Aorta (tissue), 5 donors: ENCODE measurements around the gene ITGB8. TPM values are rescaled to one million over a fixed set of nuclear protein-coding genes. Genes with fewer than 3 reads are reported as not detected.
"Not testable (repeated sequence)": the region's sequence is repeated elsewhere in the genome, so short reads cannot be mapped to it uniquely, and the experiment has no call there.

Source experiments
- ATAC-seq: fragments of 200-7000 bp; cut with Tn5 transposase; one replicate; pipeline ENCODE4 v1.9.1; 2022; ENCODE audit warnings: moderate library complexity; ENCODE audit not compliant: low FRiP score
- DNase-seq, 2 donors: peaks; one replicate each; pipeline ENCODE4 v3.0.0-alpha.2; 2020
- H3K27ac ChIP-seq, 2 donors: one replicate each; pipeline ENCODE4 v1.5.1; 2013; ENCODE audit warnings: low read length in 2 of 2, mild to moderate bottlenecking in 2 of 2, moderate library complexity in 2 of 2, control low read depth in 1 of 2, inconsistent platforms in 1 of 2, low read depth in 1 of 2
- H3K27me3 ChIP-seq, 2 donors: one replicate each; pipeline ENCODE4 v1.6.1; 2013; ENCODE audit warnings: control low read depth in 1 of 2, low read length in 1 of 2, mild to moderate bottlenecking in 1 of 2, moderate library complexity in 1 of 2; ENCODE audit not compliant: insufficient read depth in 2 of 2, control insufficient read depth in 1 of 2
- H3K36me3 ChIP-seq, 2 donors: one replicate each; pipeline ENCODE4 v1.6.1; 2013; ENCODE audit warnings: control low read depth in 1 of 2, low read length in 1 of 2, mild to moderate bottlenecking in 1 of 2; ENCODE audit not compliant: insufficient read depth in 2 of 2, control insufficient read depth in 1 of 2
- H3K4me1 ChIP-seq, 2 donors: one replicate each; pipeline ENCODE4 v1.6.1; 2013; ENCODE audit warnings: low read length in 2 of 2, control low read depth in 1 of 2, mild to moderate bottlenecking in 1 of 2, moderate library complexity in 1 of 2; ENCODE audit not compliant: insufficient read depth in 2 of 2, control insufficient read depth in 1 of 2
- H3K4me3 ChIP-seq, 2 donors: one replicate each; pipeline ENCODE4 v1.5.1; 2013; ENCODE audit warnings: low read length in 2 of 2, control low read depth in 1 of 2, mild to moderate bottlenecking in 1 of 2
- H3K9me3 ChIP-seq: one replicate; pipeline ENCODE4 v1.6.1; 2013; ENCODE audit warnings: mild to moderate bottlenecking, low read length; ENCODE audit not compliant: control insufficient read depth
- WGBS, 2 donors: extraction: QIAGEN DNeasy Blood & Tissue Kit; methylation state at CpG; one replicate each; pipeline ENCODE4 v1.1.7; 2013; 5-methylcytosine and 5-hydroxymethylcytosine counted together
- intact Hi-C, 2 donors: fragments of 100-400 bp; cut with DNase I; formaldehyde crosslinking; loops; one replicate each; pipeline versions ENCODE4 v1.14.2 to v1.15.0; 2022
- polyA plus RNA-seq, 2 donors: library from polyadenylated mRNA; stranded (reverse); fragments of 200-250 nt; gene quantifications; one replicate each; pipeline ENCODE4 v1.2.3, GENCODE V29; 2013
- total RNA-seq, 2 donors: library from RNA; stranded (reverse); fragmentation: NEBNext Ultra II Directional; extraction: Animal tissue kit (Norgen Biotek cat#: 25700); gene quantifications; one replicate each; pipeline ENCODE4 v1.2.1, GENCODE V29; 2021
- donor health status: healthy with polysubstance abuse.
- donor health status: Bipolar disorder and iron deficiency.
- donor health status: DM: no; HTN: no; CAD: no.
- donor health status: DM: no; HTN: no; CAD: no.
- donor health status: DM: yes; HTN: yes; CAD: no.

Gene ITGB8
- total and polyA plus RNA-seq, 4 donors, result 0.63 to 24.7 (median 6.6) TPM

DNA sequence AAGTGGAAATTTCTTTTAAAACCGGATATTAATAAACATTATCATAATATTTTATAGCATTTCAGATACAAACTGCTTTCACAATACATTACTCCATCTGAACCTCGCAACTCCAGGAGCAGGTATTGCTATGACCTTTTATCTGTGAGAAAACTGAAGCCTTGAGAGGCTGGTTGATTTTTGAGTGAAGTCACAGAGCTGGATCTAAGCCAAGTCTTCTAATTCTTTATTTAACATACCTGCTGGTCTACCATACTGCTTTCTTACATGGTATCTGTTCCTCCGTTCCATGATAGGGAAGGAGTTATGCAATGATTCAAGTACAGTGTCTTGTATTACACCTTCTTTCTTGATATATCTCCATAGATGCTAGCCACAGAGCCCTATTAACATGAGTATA lies 37.4 kb upstream of the ITGB8 start:
- ATAC-seq, result no peak
- intact Hi-C loops, result loop anchor here in 1 of 2 donors (2.0 kb wide), 1 partner anchor 35 kb away; no protein-coding TSS in a partner anchor
- 88 to 93% methylated on average over 3 of the region's 3 CpGs for WGBS, 2 donors
- no peak overlapping the region for H3K27ac ChIP-seq
- no peak for DNase-seq
- no peak overlapping the region for H3K4me3 ChIP-seq
- no peaks in the 10 kb centered on the region for H3K4me1 ChIP-seq
- no peaks in the 10 kb centered on the region for H3K27me3 ChIP-seq
- no peaks in the 10 kb centered on the region for H3K36me3 ChIP-seq
- no peaks in the 10 kb centered on the region for H3K9me3 ChIP-seq

DNA sequence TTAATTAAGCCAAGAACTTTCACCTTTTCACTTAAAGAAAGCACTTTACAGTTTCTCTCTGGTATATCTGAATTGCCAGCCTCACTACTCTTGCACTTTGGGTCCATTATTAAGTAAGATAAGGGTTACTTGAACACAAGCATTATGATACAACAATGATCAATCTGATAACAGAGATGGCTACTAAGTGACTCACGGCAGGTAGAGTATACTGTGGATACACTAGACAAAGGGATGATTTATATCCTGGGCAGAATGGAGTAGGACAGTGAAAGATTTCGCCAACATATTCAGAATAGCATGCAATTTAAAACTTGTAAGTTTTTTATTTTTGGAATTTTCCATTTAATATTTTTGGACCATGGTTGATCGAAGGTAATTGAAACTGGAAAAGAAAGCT lies 34.3 kb upstream of the ITGB8 start:
- Histone ChIP-seq H3K36me3 (no peaks in the 10 kb centered on the region), H3K9me3 (no peaks in the 10 kb centered on the region), H3K4me3 (no peak overlapping the region), H3K4me1 (no peaks in the 10 kb centered on the region), H3K27me3 (no peaks in the 10 kb centered on the region), H3K27ac (no peak overlapping the region)
- WGBS, 2 donors, result 81 to 83% methylated on average over 3 of the region's 3 CpGs
- DNase-seq, result no peak
- ATAC-seq, result no peak
- intact Hi-C loops, result no loop called here

GRCh38 chr7:20296901-20297300 lies 33.8 kb upstream of the ITGB8 start:
- intact Hi-C loops, result no loop called here
- 51 to 66% methylated on average over 3 of the region's 3 CpGs for WGBS, 2 donors
- no peak overlapping the region for H3K4me3 ChIP-seq

GRCh38 chr7:20298486-20298901 lies 32.2 kb upstream of the ITGB8 start:
- intact Hi-C loops, result no loop called here
- H3K4me1 ChIP-seq, result no peaks in the 10 kb centered on the region
- 84 to 86% methylated on average over 1 of the region's 1 CpG for WGBS, 2 donors
- DNase-seq (no peak), ATAC-seq (no peak)
- H3K36me3 ChIP-seq, result no peaks in the 10 kb centered on the region
- H3K27me3 ChIP-seq, result no peaks in the 10 kb centered on the region
- H3K27ac ChIP-seq, result no peak overlapping the region
- H3K4me3 ChIP-seq, result no peak overlapping the region
- H3K9me3 ChIP-seq, result no peaks in the 10 kb centered on the region

More at GRCh38 chr7:20296901-20297300, 33.8 kb upstream of the ITGB8 start:
- Histone ChIP-seq H3K27ac (no peak overlapping the region), H3K9me3 (no peaks in the 10 kb centered on the region), H3K4me1 (no peaks in the 10 kb centered on the region), H3K36me3 (no peaks in the 10 kb centered on the region), H3K27me3 (no peaks in the 10 kb centered on the region)
- no peak for DNase-seq
- no peak for ATAC-seq

DNA sequence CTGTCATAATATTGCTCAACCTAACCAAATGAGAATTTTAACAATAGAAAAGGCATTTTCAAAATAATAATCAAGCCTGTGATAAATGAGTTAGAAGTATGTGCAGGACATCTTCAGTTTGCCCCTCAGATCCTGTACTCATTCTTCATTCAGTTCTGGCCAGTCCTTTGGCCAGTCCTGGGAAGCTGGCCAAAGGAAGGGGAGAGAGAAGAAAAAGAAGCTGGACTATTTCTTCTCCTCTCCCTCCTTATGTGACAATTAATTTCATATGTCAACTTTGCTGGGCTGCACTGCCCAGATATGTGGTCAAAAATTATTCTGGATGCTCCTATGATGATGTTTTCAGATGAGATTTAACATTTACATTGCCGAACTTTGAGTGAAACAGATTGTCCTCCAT lies 31.6 kb upstream of the ITGB8 start:
- Histone ChIP-seq H3K36me3 (no peaks in the 10 kb centered on the region), H3K27me3 (no peaks in the 10 kb centered on the region), H3K4me1 (no peaks in the 10 kb centered on the region), H3K27ac (no peak overlapping the region), H3K9me3 (no peaks in the 10 kb centered on the region), H3K4me3 (no peak overlapping the region)
- intact Hi-C loops, result no loop called here
- ATAC-seq (no peak), DNase-seq (no peak)
- 92 to 94% methylated on average over 1 of the region's 1 CpG for WGBS, 2 donors

DNA sequence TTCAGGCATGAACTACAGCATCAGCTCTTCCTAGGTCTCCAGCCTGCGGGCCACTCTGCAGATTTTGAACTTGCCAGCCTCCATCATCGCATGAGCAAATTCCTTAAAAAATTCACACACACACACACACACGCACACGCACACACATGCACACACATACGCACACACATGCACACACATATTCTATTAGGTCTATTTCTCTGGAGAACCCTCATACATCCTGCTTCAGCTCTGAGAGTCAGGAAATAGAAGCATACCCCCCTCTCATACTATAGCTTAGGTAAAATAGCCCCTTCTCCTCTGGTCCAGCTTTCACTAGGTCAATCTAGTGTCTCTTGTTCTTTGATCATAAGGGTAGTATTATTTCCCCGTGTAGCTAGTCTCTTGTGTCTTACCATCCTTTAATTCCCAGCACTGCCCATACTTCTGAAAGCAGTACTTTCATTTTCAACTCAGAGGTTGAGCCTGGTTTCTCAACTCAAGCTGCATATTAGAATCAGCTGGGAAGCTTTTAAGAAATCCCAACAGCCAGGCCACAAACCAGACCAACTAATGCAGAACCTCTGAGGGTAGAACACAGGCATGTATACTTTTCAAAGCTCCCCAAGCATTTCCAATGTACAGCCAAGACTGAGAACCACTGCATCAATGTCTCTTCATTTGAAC lies 30.9 kb upstream of the ITGB8 start:
- intact Hi-C loops, result no loop called here
- H3K27me3 ChIP-seq, result no peaks in the 10 kb centered on the region
- no peaks in the 10 kb centered on the region for H3K36me3 ChIP-seq
- DNase-seq (no peak), ATAC-seq (no peak)
- H3K9me3 ChIP-seq, result no peaks in the 10 kb centered on the region
- WGBS, 2 donors, result 84 to 90% methylated on average over 6 of the region's 6 CpGs
- H3K4me3 ChIP-seq, result no peak overlapping the region
- no peak overlapping the region for H3K27ac ChIP-seq
- no peaks in the 10 kb centered on the region for H3K4me1 ChIP-seq

DNA sequence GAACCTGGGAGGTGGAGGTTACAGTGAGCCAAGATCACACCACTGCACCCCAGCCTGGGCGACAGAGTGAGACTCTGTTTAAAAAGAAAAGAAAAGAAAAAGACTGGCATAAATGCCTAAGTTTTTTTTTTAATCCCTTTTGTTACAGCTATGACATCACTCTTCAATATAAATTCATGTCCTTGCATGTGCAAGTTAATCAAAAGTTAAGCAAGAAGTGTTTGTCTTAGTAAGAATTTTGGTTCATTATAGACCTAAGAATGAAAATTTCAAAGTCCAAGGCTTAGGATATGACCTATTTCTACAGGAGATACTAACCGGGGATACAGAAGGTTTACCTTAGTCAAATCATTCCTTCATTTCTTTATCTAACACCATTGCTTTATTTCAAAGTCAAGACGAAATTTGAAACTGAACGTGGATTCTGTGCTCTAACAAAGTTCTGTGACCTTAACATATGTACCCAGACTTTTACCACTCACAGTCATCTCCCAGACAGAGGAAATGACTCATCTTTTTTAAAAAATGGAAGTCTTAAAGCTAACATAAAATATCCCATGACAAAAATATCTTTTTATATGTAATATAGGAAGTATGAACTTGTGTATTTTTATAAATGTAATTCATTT lies 29.3 kb upstream of the ITGB8 start:
- WGBS, 2 donors, result 63 to 71% methylated on average over 4 of the region's 4 CpGs
- Histone ChIP-seq H3K27me3 (no peaks in the 10 kb centered on the region), H3K4me3 (no peak overlapping the region), H3K36me3 (no peaks in the 10 kb centered on the region), H3K4me1 (peaks cover 0 to 2% of the 10 kb centered on the region in 2 donors), H3K27ac (no peak overlapping the region), H3K9me3 (no peaks in the 10 kb centered on the region)
- no peak for ATAC-seq
- no peak for DNase-seq
- intact Hi-C loops, result no loop called here

GRCh38 chr7:20302300-20302699 lies 28.4 kb upstream of the ITGB8 start:
- WGBS, 2 donors, result 97% methylated on average over 16 of the region's 16 CpGs
- H3K4me3 ChIP-seq, DNase-seq, H3K27me3 ChIP-seq, H3K9me3 ChIP-seq, H3K36me3 ChIP-seq, H3K27ac ChIP-seq, intact Hi-C loops, ATAC-seq, H3K4me1 ChIP-seq: not testable (repeated sequence)

- WGBS, 2 donors, result 45 to 49% methylated on average over 1 of the region's 1 CpG
- no peak for ATAC-seq
- no peaks in the 10 kb centered on the region for H3K9me3 ChIP-seq
- peaks cover 0 to 2% of the 10 kb centered on the region in 2 donors for H3K4me1 ChIP-seq
- intact Hi-C loops, result no loop called here
- H3K27me3 ChIP-seq, result no peaks in the 10 kb centered on the region
- no peak overlapping the region for H3K27ac ChIP-seq
- no peak for DNase-seq
- H3K36me3 ChIP-seq, result no peaks in the 10 kb centered on the region
- H3K4me3 ChIP-seq, result no peak overlapping the region
Measured at GRCh38 chr7:20302891-20303290, 27.8 kb upstream of the ITGB8 start.
